Germinal center (tissue), 1 donor: Measurements from ENCODE around the gene NCOR1.
"Not testable (repeated sequence)": the region's sequence is repeated elsewhere in the genome, so short reads cannot be mapped to it uniquely, and the experiment has no call there.

Experiments used
- DNase-seq: peaks from one replicate; pipeline ENCODE4 v3.0.0; 2012; ENCODE audit warnings: mixed read lengths, low spot score

NCOR1 gene

DNA sequence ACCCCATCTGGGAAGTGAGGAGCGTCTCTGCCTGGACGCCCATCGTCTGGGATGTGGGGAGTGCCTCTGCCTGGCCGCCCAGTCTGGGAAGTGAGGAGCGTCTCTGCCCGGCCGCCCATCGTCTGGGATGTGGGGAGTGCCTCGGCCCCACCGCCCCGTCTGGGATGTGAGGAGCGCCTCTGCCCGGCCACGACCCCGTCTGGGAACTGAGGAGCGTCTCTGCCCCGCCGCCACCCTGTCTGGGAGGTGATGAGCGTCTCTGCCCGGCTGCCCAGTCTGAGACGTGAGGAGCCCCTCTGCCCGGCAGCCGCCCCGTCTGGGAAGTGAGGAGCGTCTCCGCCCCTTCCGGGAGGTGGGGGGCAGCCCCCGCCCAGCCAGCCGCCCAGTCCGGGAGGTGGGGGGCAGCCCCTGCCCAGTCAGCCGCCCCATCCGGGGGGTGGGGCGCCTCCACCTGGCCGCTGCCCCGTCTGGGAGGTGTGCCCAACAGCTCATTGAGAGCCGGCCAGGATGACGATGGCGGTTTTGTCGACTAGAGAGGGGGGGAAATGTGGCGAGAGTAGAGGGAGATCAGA, 69.9 kb downstream of the NCOR1 start:
- not testable (repeated sequence) for DNase-seq

DNA sequence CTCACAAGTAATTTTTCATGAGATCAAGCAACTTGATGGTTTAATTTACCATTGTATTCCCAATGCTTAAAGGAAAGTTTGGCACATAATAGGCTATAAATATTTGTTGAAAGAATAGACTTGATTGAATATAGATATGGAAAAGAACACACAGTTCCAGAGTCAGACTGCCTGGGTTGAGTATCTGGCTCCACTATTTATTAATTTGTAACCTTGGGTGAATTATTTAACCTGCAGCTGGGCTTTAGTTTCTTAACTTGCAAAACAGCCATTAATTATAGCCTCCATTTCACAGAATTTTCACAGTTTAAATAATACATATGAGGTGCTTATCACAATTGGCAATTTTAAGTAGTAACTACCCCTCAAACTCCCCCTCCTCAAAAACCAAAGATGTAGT, 73.6 kb downstream of the NCOR1 start:
- DNase-seq = no peak

- DNase-seq = no peak
Observed at GRCh38 chr17:16140854-16141253, 74.5 kb downstream of the NCOR1 start.

- no peak for DNase-seq
Observed at GRCh38 chr17:16135461-16135860, 79.9 kb downstream of the NCOR1 start.

GRCh38 chr17:16131593-16131992, 83.7 kb downstream of the NCOR1 start:
- DNase-seq = no peak

DNA sequence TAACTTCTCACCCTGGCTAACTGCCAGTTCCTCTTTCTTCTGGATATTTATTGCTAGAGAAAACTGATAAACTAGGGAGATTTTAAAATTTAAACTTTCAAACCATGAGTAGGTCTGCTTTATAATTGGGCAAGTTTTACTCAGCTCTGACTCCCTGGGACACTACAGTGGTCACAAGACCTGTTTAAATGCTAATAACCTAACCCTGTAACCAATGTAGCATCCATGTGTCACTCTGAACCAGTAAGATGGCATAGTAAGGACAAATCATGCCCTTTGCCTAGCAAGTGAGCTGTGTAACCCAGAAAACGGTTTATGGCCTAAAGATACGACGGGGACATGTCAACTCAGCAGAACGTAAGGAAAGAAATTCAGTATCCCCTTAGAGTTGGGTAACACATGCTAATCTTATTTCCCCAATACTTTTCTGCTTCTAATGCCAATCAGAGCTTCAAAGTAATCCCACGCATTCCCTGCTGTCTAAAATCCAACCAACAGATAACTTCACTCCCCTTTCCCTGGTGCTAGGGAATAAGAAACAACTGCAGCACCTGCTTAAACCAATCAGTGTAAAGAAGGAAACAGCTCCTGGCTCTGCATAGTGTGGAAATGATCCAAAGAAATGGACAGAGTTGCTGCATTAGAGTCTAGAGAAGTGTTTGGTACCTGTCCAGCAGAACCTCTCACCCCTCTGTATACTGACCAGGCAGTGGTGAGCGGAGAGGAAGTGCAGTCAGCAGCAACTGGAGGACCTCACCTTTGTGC, 85.7 kb downstream of the NCOR1 start:
- DNase-seq = no peak

- no peak for DNase-seq
Observed at GRCh38 chr17:16123531-16123930, 91.8 kb downstream of the NCOR1 start.

DNA sequence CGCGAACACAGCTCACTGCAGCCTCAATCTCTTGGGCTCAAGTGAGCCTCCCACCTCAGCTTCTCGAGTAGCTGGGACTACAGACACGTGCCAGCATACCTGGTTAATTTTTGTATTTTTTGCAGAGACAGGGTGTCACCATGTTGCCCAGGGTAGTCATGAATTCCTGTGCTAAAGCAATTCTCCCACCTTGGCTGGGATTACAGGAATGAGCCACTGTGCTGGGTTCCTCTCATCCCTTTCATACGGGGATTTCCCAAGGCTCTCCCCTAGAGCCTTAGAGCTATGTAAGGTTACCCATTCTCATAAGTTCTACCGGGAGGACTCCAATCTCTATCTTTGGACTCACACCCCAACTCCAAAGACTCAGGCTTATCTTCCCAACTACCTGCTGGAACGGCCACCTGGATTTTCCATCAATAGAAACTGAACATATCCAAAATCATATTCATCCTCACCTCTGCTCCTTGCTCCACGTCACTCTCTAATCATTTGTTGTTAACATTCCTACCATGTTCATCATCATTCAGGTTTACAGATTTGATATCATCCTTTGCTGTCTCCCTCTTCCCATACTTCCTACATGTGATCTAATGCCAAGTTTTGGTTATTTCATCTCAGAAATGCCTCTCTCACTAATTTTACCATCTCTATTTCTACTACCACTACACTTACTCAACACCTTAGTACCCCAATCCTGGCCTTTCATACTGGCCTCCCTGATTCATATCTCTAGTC, 92.5 kb downstream of the NCOR1 start:
- no peak for DNase-seq

DNA sequence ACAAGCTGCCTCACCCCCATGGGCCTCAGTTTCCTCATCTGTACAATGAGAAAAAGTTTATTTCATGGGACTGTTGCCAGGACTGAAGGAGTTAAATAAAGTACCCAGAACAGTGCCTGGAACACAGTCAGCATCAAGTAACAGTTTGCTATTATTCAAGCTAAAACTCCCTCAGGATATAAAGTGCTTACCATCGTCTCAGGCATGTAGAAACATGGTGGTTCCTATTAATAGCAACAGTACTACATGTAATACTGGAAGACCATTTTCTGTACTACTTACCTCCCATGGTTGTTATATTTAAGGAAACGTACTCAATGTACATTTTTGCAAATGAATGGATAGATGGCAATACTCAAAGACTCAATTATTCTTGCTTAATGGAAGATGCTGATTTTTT, 93.4 kb downstream of the NCOR1 start:
- no peak for DNase-seq

- no peak for DNase-seq
Observed at GRCh38 chr17:16120937-16121336, 94.4 kb downstream of the NCOR1 start.

GRCh38 chr17:16117149-16117548, 98.2 kb downstream of the NCOR1 start:
- no peak for DNase-seq

- not testable (repeated sequence) for DNase-seq
Observed at GRCh38 chr17:16115077-16115698, 100.1 kb downstream of the NCOR1 start.

DNA sequence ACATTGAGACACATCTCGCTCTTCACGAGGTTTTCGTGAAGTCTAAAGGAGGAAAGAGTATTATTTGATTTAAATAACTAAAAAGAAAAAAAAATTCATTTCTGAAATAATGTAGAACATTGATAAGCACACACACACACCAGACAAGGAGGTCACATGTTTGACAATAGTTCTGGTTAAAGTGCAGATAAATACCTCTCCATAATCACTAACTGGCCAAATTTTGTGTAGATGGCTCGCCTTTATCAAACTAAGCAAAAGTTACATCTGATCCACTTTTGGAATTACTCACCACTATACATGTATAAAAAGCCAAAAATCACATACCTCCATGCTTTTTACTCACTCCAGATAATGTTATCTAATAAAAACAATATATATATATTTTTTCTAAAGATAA, 106.5 kb downstream of the NCOR1 start:
- no peak for DNase-seq

DNA sequence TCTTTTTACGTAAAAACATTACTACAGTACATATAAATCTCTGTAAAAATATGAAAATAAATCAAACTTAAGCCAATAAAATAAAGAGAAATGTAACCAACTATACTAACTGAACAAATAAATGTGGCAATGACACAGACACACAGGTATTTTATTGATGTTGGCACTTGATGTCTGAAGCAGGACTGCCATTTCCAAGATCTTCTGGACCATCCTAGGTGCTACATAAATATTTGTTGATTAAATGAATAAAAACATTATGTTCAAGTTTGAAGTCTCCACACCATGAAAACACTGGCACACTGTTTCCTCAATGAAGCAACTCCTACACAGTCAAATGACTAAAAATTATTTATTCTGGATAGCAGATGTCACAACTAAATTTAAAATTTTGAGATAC, 106.9 kb downstream of the NCOR1 start:
- DNase-seq = no peak

- no peak for DNase-seq
Observed at GRCh38 chr17:16107165-16107770, 108.1 kb downstream of the NCOR1 start.

- no peak for DNase-seq
Observed at GRCh38 chr17:16106161-16106891, 109.0 kb downstream of the NCOR1 start.

DNA sequence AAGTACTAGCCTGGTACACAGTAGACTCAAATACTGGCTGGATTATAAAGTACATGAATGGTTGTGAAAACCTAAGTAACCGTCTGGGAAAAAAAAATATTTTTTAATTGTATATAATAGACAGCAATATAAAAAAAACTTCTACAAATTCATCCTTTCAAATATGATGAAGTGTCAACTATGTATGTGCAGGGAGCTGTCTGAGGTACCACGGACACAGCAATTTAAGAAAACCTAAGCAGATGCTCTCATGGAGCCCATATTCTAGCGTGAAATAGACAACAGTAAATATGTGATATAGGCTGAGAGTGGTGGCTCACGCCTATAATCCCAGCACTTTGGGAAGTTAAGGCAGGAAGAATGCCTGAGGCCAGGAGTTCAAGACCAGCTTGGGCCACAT, 111.1 kb downstream of the NCOR1 start:
- DNase-seq = no peak

DNA sequence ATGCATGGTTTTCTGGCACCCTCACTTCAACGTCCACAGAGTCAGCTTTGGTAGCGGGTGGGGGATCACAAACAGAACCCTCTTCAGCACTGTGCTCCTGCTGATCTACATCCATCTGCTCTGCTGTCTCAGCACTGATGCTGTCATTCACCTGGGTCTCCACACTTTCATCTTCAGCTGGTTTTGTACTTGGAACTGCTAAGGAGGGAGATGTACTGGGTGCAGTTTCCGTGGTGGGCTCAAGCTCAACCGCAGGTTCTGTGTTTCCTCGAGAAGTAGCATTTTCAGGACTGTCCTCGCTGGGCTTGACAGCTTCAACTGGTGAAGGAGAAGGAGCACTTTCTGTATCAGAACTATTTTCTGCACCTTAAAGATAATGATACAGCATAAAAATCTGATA, 113.9 kb downstream of the NCOR1 start:
- DNase-seq = no peak

DNA sequence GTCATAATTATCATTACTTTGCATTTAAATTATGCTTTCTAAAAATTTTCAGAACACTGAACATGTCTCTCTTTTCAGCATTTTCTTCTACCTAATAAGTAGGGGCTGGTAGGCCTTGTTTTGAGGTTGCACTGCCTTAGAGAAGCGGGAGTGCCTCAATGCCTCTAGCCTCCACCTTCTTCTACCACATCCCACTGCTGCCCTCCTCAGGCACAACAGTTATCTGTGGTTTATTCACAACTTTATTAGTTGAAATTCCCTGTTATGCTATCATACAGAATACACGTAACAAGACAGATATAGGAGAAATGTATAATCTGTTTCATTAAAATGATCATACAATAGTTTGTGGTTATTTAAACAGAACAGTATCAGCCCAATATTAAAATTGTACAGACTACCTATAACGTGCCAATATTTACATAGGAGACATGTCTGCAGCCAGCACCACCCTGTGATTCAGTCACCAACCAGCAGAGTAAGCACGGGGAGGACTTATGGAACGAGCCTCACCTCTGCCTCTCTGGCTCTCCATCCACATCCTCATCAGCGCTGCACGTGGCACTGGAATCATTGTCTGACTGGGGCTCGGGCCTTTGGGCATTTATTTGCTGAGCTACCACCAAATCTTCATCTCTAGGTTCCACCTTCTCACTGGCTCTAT, 114.5 kb downstream of the NCOR1 start:
- DNase-seq = no peak

GRCh38 chr17:16091773-16092172, 123.6 kb downstream of the NCOR1 start:
- DNase-seq = no peak

DNA sequence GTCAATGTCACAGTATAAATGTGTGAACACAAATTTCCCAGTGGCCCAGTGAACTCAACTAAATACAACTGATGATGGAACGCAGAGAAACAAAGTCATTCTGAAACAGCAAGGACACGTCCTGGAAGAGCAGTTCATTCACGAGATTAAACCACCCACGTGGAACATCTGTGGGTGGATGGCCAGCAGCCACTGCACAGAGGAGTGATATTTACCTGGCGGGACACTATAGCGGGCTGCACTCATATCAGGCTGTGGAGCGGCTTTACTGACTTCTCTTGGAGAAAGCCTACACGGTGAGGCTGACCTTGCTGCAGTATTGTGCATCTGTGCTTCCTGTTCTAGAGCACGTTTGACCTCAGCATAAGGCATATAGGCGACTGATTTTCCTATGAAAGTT, 128.4 kb downstream of the NCOR1 start:
- no peak for DNase-seq
